ENCODE measurements around the gene ARHGAP33. TPM values are rescaled to one million over a fixed set of nuclear protein-coding genes. Genes with fewer than 3 reads are reported as not detected.

ARHGAP33 gene, protein sequence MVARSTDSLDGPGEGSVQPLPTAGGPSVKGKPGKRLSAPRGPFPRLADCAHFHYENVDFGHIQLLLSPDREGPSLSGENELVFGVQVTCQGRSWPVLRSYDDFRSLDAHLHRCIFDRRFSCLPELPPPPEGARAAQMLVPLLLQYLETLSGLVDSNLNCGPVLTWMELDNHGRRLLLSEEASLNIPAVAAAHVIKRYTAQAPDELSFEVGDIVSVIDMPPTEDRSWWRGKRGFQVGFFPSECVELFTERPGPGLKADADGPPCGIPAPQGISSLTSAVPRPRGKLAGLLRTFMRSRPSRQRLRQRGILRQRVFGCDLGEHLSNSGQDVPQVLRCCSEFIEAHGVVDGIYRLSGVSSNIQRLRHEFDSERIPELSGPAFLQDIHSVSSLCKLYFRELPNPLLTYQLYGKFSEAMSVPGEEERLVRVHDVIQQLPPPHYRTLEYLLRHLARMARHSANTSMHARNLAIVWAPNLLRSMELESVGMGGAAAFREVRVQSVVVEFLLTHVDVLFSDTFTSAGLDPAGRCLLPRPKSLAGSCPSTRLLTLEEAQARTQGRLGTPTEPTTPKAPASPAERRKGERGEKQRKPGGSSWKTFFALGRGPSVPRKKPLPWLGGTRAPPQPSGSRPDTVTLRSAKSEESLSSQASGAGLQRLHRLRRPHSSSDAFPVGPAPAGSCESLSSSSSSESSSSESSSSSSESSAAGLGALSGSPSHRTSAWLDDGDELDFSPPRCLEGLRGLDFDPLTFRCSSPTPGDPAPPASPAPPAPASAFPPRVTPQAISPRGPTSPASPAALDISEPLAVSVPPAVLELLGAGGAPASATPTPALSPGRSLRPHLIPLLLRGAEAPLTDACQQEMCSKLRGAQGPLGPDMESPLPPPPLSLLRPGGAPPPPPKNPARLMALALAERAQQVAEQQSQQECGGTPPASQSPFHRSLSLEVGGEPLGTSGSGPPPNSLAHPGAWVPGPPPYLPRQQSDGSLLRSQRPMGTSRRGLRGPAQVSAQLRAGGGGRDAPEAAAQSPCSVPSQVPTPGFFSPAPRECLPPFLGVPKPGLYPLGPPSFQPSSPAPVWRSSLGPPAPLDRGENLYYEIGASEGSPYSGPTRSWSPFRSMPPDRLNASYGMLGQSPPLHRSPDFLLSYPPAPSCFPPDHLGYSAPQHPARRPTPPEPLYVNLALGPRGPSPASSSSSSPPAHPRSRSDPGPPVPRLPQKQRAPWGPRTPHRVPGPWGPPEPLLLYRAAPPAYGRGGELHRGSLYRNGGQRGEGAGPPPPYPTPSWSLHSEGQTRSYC
- 1.5 and 3.8 TPM in 2 replicates for total RNA-seq
- polyA plus RNA-seq (2012) = 5.6 TPM

DNA sequence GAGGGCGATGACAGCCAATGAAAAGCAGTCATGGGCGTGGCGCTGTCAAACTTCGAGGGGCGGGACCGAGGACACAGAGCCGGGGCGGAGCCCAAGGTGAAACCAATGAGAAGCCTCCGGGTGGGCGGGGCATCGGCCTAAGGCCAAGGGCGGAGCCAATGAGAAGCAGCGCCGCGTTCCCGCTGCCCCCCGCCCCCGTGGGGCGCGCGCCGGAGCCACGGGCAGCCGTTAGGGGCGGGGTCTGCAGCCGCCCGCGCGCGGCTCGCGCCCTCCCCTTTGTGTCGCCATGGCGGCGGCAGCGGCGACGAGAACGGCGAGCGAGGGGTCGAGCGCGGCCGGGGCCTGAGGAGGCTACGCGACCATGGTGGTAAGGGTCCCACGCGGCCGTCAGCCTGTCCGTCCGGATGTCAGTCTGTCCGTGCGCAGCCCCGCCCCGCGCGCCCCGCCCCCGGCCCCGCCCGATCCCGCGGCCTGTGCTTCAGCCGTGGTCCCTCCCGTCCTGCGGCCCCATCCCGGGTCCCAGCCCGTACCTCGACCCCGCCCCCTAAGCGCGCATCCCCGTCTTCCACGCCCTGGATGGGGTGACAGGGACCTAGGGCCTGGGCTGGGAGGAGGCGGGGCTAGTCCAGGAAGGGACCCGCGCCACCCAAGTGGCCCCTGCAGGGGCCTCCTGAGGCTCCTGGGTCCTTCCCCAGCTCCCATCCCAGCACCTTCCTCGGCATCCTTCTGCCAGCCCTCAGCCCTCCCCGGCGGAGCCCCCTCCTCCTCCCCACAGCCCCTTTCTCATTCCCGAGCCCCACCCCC is at the start of gene ARHGAP33:
Gene ARHGAP33 (plus strand): TSS at position 267 of the 804 bp plus-strand sequence. CDS start 95 bp downstream, at position 362.
- peak; percentile 99 for DNase-seq (ENCODE audit: low read depth)

- DNase-seq (ENCODE audit: low read depth) = peak; percentile 62
Observed at GRCh38 chr19:35727053-35727955, 48.1 kb upstream of the ARHGAP33 start.

GRCh38 chr19:35727956-35728706 is 47.2 kb upstream of the ARHGAP33 start:
- no peak for DNase-seq (ENCODE audit: low read depth)

GRCh38 chr19:35729021-35729420 is 46.3 kb upstream of the ARHGAP33 start:
- no peak for DNase-seq (ENCODE audit: low read depth)

GRCh38 chr19:35729763-35730162 is 45.6 kb upstream of the ARHGAP33 start:
- DNase-seq (ENCODE audit: low read depth) = no peak

DNA sequence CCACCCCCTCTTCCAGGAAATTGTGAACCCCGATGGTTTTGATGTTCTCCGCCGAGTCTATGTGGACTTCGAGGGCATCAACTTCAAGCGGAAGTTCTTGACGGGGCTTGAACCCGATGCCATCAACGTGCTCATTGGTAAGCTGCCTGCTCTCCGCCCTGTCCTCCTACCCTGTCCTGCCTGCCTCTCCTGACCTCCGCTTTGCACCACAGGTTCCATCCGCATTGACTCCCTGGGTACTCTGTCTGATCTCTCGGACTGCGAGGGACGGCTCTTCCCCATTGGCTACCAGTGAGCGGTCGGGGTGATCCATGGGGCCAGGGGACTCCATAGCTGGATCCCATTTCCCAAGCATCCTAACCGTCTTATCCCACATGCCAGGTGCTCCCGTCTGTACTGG is 45.0 kb upstream of the ARHGAP33 start:
- DNase-seq (ENCODE audit: low read depth) = no peak

DNA sequence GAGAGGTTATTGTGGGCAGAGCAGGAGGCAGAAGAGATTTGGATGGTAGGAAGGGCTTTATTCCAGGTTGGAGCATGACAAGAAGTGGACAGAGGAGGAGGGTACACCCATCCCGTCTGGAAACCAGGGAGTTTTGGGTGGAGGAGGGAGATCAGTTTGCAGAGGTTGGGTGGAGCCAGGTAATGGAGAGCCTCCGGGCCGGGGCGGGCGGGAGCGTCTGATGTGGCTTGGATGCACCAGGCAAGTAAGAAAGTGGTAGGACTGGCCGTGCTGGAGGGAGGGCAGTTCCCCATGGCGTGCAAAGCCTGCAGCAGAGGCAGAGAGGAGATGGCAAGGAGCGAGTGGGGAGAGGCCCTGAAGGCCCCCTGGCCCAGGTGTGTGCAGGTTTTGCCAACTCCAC is 44.0 kb upstream of the ARHGAP33 start:
- no peak for DNase-seq (ENCODE audit: low read depth)

- DNase-seq (ENCODE audit: low read depth) = no peak
Observed at GRCh38 chr19:35731779-35732405, 43.5 kb upstream of the ARHGAP33 start.

DNA sequence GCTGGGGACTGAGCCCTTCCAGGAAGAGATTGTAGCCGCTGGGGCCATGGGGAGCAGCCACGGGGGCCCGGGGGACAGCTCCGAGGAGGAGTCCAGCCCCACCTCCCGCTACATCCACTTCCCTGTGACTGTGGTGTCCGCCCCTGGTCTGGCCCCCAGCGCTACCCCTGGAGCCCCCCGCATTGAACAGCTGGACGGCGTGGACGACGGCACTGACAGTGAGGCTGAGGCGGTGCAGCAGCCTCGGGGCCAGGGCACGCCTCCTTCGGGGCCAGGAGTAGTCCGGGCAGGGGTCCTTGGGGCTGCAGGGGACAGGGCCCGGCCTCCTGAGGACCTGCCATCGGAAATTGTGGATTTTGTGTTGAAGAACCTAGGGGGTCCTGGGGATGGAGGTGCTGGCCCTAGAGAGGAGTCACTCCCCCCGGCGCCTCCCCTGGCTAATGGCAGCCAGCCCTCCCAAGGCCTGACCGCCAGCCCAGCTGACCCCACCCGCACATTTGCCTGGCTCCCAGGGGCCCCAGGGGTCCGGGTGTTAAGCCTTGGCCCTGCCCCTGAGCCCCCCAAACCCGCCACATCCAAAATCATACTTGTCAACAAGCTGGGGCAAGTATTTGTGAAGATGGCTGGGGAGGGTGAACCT is 42.7 kb upstream of the ARHGAP33 start:
- DNase-seq (ENCODE audit: low read depth) = no peak

DNA sequence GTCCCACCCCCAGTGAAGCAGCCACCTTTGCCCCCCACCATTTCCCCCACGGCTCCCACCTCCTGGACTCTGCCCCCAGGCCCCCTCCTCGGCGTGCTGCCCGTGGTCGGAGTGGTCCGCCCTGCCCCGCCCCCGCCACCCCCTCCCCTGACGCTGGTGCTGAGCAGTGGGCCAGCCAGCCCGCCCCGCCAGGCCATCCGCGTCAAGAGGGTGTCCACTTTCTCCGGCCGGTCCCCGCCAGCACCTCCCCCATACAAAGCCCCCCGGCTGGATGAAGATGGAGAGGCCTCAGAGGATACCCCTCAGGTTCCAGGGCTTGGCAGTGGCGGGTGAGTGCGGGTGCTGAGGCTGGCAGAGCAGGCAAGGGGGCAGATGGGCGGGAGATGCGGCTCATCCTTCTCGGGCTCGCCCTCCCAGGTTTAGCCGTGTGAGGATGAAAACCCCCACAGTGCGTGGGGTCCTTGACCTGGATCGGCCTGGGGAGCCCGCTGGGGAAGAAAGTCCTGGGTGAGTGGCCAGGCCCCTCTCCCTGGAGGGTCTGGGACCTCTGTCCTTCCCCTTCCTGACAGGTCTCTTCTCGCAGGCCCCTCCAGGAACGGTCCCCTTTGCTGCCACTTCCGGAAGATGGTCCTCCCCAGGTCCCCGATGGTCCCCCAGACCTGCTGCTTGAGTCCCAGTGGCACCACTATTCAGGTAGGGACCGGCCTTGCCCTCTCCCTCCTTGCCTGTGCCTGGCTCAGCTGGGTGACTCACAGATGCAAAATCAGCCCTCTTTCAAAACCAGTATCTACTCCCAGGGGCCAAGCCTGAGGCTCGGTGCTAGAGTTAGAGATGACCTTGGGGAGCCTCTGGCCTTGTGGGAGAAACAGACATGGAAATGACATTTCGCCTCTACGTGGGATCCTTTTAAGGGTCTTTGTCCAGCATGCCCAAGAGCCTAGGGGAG is 41.9 kb upstream of the ARHGAP33 start:
- DNase-seq (ENCODE audit: low read depth) = no peak

DNA sequence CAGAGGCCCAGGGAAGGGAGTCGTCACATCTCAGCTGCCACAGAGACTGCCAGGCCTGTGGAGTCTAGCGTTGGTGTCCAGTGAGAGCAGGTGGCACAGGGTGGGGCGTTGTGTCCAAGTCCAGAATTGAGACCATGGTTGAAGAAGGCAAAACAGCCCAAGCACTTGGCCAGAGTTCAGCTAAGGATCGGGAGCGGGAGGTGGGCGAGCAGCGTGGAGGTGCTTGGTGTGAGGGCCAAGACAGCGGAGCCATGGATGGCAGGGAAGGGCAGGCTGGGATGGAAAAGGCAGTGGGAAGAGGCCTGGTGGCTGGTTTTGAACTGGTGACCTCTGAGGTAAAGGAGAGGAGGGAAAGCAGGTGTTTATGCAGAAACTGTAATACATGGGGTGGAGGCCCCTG is 41.1 kb upstream of the ARHGAP33 start:
- DNase-seq (ENCODE audit: low read depth) = peak; percentile 38

DNA sequence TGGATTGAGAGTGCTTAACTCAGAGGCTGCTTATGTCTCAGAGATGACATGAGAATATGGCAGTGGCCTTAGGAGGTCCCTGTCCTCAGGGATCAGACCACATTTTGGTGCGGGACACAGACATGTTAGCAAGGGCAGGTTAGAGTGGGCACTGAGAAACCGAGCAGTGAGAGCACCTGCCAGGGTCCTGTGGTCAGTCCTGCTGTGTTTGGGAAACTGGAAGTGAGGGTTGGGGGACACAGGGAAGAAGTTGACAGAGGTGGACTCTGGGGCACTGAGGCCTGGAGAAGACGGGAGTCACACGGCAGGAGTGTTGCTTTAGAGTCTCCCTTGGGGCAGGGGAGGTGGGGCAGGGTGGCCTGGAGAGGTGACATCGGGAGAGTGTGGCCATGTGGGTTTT is 40.5 kb upstream of the ARHGAP33 start:
- DNase-seq (ENCODE audit: low read depth) = no peak

DNA sequence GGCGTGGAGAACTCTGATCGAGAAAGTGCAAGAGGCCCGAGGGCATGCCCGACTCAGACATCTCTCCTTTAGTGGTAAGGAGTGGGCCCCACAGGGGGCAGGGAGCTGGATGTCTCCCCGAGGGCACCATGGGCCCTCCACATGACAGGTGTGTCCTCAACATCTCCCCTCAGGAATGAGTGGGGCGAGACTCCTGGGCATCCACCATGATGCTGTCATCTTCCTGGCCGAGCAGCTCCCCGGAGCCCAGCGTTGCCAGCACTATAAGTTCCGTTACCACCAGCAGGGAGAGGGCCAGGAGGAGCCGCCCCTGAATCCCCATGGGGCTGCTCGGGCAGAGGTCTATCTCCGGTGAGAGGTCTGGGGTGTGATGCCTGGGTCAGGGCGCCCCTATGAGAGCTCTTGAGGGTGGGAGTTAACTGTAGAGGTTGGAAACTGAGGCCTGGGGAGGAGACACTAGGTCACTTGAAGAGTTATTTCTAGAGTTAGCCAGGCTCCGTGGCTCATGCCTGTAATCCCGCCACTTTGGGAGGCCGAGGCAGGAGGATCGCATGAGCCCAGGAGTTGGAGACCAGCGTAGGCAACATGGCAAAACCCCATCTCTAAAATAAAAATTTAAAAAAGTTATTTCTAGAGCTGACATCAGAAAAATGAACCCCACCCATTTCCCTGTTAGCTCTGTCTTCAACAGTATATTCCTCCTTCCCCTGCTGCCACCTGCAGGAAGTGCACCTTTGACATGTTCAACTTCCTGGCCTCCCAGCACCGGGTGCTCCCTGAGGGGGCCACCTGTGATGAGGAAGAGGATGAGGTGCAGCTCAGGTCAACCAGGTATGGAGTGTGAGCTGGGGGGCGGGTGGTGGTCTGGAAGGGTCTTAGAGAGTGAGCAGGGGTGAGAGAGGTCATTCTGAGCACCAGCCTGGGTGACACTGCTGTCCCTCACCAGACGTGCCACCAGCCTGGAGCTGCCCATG is 38.2 kb upstream of the ARHGAP33 start:
- no peak for DNase-seq (ENCODE audit: low read depth)

DNA sequence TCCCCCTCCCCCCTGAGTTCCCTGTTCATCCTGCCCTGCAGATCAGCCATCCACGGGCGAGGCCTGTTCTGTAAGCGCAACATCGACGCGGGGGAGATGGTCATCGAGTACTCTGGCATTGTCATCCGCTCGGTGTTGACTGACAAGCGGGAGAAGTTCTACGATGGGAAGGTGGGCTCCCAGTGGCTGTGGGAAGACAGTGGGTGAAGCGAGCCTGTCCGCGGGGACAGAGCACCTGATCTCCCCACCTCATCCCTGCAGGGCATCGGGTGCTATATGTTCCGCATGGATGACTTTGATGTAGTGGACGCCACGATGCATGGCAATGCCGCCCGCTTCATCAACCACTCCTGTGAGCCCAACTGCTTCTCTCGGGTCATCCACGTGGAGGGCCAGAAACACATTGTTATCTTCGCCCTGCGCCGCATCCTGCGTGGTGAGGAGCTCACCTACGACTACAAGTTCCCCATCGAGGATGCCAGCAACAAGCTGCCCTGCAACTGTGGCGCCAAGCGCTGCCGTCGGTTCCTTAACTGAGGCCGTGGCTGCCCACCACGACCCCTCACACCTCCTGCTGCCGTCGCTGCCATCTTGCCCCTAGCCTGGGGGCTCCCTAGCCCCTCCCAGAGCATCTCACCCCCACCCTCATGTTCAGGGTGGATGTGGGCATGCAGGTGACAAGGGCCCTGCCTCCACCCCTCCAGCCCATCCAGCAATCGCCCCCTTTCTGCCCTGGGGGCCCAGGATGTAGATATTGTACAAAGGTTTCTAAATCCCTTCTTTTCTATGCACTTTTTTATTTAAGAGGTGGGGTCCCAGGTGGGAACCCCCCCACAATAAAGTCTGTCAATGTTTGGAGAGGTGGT is 37.1 kb upstream of the ARHGAP33 start:
- no peak for DNase-seq (ENCODE audit: low read depth)
